HFF-Myc (cell line): ENCODE measurements around the gene PBX2.

Source experiments
- DNase-seq: peaks from one replicate; pipeline ENCODE4 v3.0.0-alpha.2; 2011; ENCODE audit warnings: low read depth; ENCODE audit errors: extremely low read depth
- H3K4me3 ChIP-seq: replicated peaks from 2 replicates; pipeline ENCODE4 v1.5.1; 2011; ENCODE audit warnings: low read depth, mild to moderate bottlenecking, control low read depth, low read length
- TF ChIP-seq, protein P1 (sequence below): IDR thresholded peaks from 2 replicates; pipeline ENCODE4 v1.5.1; 2012; ENCODE audit warnings: mild to moderate bottlenecking, low read depth, low read length, control low read depth; ENCODE audit errors: missing control alignments

Gene PBX2, protein sequence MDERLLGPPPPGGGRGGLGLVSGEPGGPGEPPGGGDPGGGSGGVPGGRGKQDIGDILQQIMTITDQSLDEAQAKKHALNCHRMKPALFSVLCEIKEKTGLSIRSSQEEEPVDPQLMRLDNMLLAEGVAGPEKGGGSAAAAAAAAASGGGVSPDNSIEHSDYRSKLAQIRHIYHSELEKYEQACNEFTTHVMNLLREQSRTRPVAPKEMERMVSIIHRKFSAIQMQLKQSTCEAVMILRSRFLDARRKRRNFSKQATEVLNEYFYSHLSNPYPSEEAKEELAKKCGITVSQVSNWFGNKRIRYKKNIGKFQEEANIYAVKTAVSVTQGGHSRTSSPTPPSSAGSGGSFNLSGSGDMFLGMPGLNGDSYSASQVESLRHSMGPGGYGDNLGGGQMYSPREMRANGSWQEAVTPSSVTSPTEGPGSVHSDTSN

DNA sequence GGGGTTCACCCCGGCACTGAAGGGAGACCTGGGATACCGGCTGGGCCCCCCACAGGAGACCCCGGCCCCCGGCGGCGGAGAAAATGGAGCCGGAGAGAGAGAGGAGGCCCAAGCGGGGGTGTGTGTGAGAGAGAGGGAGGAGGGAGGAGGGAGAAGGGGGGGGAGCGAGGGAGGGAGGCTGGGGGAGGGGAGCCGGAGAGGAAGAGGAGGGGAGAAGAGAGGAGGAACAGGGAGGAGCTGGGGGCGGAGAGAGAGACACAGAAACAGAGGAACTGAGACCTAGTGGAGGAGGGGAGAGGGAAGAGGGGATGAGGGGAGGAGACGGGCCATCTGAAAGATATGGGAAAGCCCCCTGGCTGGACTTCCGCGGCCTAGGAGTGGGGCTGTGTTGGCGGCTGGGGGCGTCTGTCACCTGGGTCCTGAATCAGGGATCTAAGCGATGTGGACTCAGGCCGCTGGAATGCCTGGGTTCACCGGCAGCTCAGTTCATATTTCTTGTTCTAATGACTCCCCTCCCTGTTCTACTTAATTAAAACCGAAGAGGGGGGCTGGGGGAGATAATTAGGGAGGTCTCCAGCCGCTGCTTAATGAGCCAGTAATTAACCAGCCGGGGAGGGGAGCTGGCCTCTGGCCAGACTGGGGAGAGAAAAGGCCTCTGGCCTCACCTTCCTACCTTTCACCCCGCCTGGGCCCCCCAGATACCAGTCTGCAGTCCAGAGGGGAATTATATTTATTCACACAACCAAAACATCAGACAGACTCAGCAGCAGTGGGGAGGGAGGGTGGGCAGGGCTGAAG, at the start of gene PBX2:
Gene PBX2 (minus strand): TSS at position 149 of the 798 bp plus-strand sequence. CDS start 287 bp downstream, outside the sequence.
- TF ChIP-seq, protein P1, sequence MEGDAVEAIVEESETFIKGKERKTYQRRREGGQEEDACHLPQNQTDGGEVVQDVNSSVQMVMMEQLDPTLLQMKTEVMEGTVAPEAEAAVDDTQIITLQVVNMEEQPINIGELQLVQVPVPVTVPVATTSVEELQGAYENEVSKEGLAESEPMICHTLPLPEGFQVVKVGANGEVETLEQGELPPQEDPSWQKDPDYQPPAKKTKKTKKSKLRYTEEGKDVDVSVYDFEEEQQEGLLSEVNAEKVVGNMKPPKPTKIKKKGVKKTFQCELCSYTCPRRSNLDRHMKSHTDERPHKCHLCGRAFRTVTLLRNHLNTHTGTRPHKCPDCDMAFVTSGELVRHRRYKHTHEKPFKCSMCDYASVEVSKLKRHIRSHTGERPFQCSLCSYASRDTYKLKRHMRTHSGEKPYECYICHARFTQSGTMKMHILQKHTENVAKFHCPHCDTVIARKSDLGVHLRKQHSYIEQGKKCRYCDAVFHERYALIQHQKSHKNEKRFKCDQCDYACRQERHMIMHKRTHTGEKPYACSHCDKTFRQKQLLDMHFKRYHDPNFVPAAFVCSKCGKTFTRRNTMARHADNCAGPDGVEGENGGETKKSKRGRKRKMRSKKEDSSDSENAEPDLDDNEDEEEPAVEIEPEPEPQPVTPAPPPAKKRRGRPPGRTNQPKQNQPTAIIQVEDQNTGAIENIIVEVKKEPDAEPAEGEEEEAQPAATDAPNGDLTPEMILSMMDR, result no peak
- DNase-seq, result no peak

DNA sequence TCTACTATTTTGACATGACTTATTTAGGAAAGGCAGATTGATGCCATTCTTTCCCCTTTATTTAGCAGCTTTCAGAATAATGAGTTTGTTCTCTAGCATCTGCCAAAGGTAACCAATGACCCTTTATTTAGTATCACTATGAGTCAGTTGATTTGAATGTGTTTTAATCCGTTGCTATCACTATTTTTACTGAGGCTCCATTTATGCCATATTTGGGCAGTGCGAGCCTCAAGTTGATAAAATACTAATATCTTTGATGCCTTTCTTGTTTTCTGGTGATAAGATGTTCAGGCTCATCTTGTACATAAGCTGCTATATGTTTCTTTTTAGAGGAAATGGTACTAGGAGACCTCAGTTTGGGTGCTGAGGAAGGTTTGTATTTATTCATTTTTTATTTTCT, 49.5 kb upstream of the PBX2 start:
- TF ChIP-seq, protein P1, result no peak
- DNase-seq, result no peak
- no peak overlapping the region for H3K4me3 ChIP-seq

More for the DNA sequence above, at the start of gene PBX2:
- H3K4me3 ChIP-seq, result peak within 1 kb of the TSS; percentile 77

DNA sequence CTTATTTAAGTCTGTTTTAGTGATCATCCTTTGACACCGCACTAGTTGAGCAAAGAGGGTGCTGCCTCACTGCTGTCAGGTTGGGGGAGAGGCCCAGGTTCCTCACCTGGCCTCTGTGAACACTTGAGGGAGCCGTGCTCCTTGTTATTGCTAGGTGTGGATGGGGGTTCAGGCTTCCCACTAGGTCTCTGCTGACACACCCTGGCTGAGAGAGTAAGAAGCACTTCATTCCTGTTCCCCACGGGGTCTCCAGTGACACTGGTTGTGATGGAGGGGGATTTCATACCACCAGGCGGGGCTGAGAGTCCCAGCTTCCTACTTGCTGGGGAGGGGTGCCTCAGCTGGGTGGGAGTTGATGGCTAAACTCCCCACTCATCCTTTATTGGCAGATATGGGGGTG, 44.9 kb upstream of the PBX2 start:
- TF ChIP-seq, protein P1, result no peak
- H3K4me3 ChIP-seq, result no peak overlapping the region
- no peak for DNase-seq

DNA sequence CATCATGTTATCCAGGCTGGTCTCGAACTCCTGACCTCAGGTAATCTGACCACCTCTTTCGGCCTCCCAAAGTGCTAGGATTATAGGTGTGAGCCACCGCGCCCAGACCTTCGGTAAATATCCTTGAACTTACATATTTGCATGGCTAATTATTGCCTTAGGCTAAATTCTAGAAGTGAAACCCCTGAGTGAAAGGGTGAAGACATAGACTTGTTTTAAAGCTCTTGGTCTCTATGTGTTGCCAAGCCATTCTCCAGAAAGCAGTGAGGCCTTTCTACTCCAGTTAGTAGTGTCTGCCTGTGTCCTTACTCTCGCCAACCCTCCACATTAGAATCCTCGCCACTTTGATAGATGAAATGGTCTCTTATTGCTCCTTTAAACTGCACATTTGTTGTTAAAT, 36.4 kb upstream of the PBX2 start:
- DNase-seq, result no peak
- TF ChIP-seq, protein P1, result no peak
- no peak overlapping the region for H3K4me3 ChIP-seq

DNA sequence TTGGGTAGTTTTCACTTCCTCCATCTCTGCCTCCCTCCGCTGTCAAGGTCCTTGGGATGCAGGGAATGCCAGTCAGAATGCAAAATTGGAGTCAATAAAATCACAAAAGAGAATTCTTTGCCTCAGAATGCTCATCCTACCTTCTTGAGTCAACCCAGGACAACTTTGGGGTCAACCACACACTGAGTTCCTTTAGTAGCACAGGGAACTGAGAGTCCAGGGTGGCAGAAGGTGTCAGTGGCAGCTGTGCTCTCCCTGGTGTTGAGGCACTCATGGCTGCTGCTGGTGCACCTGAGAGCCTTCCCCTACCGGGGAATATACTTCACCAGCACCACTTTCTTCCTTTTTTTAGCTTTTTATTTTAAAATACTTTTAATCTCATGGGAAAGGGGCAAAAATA, 34.7 kb upstream of the PBX2 start:
- H3K4me3 ChIP-seq, result no peak overlapping the region
- DNase-seq, result no peak

More for the DNA sequence above, 34.7 kb upstream of the PBX2 start:
- TF ChIP-seq, protein P1, result no peak
